HEK293 (cell line): ENCODE measurements around the gene ZNF513.

Source experiments
- GFI1B ChIP-seq: fragments of 450-650 bp; formaldehyde crosslinking; IDR thresholded peaks from 2 replicates; pipeline ENCODE4 v1.5.1; 2016; ENCODE audit warnings: missing biosample characterization, missing genetic modification characterization
- KLF10 ChIP-seq: fragments of 450-650 bp; IDR thresholded peaks from 2 replicates; pipeline ENCODE4 v1.5.1; 2018; ENCODE audit warnings: missing biosample characterization, mild to moderate bottlenecking, missing genetic modification characterization
- MYNN ChIP-seq: fragments of 450-650 bp; formaldehyde crosslinking; IDR thresholded peaks from 2 replicates; pipeline ENCODE4 v1.5.1; 2016; ENCODE audit warnings: missing biosample characterization, missing genetic modification characterization, borderline replicate concordance
- PBX3 ChIP-seq: sonication (generic); formaldehyde crosslinking; IDR thresholded peaks from 2 replicates; pipeline ENCODE4 v1.8.1; 2022; ENCODE audit warnings: mild to moderate bottlenecking, moderate library complexity, missing genetic modification reagents
- PRDM10 ChIP-seq: fragments of 450-650 bp; formaldehyde crosslinking; IDR thresholded peaks from 2 replicates; pipeline ENCODE4 v1.5.1; 2016; ENCODE audit warnings: missing biosample characterization, missing genetic modification characterization
- TSHZ1 ChIP-seq: fragments of 450-650 bp; formaldehyde crosslinking; IDR thresholded peaks from 2 replicates; pipeline ENCODE4 v1.5.1; 2016; ENCODE audit warnings: missing biosample characterization, missing genetic modification characterization, borderline replicate concordance
- ZBTB20 ChIP-seq: fragments of 450-650 bp; formaldehyde crosslinking; IDR thresholded peaks from 2 replicates; pipeline ENCODE4 v1.5.1; 2016; ENCODE audit warnings: missing biosample characterization, missing genetic modification characterization
- ZBTB26 ChIP-seq: fragments of 450-650 bp; formaldehyde crosslinking; optimal IDR thresholded peaks from 2 replicates; pipeline ENCODE3; 2016; ENCODE audit warnings: missing biosample characterization, mild to moderate bottlenecking, missing genetic modification characterization
- ZBTB44 ChIP-seq: fragments of 450-650 bp; IDR thresholded peaks from 2 replicates; pipeline ENCODE4 v1.5.1; 2018; ENCODE audit warnings: missing biosample characterization, mild to moderate bottlenecking, missing genetic modification characterization
- ZBTB8A ChIP-seq: fragments of 450-650 bp; formaldehyde crosslinking; IDR thresholded peaks from 2 replicates; pipeline ENCODE4 v1.5.1; 2016; ENCODE audit warnings: missing biosample characterization, missing genetic modification characterization
- ZFP3 ChIP-seq: fragments of 450-650 bp; formaldehyde crosslinking; IDR thresholded peaks from 2 replicates; pipeline ENCODE4 v1.5.1; 2016; ENCODE audit warnings: low read depth, missing biosample characterization, missing genetic modification characterization
- ZNF169 ChIP-seq: fragments of 450-650 bp; formaldehyde crosslinking; IDR thresholded peaks from 2 replicates; pipeline ENCODE4 v1.5.1; 2016; ENCODE audit warnings: missing biosample characterization, missing genetic modification characterization
- ZNF423 ChIP-seq: fragments of 450-650 bp; formaldehyde crosslinking; IDR thresholded peaks from 2 replicates; pipeline ENCODE4 v1.5.1; 2016; ENCODE audit warnings: missing biosample characterization, missing genetic modification characterization
- ZNF433 ChIP-seq: fragments of 450-650 bp; formaldehyde crosslinking; IDR thresholded peaks from 2 replicates; pipeline ENCODE4 v1.5.1; 2016; ENCODE audit warnings: missing biosample characterization, missing genetic modification characterization, low read depth
- ZNF518A ChIP-seq: fragments of 450-650 bp; formaldehyde crosslinking; conservative IDR thresholded peaks from 2 replicates; pipeline ENCODE4 v1.5.1; 2016; ENCODE audit warnings: low read depth, missing biosample characterization, missing genetic modification characterization
- ZNF548 ChIP-seq: fragments of 450-650 bp; formaldehyde crosslinking; IDR thresholded peaks from 2 replicates; pipeline ENCODE4 v1.5.1; 2016; ENCODE audit warnings: missing biosample characterization, missing genetic modification characterization
- ZNF560 ChIP-seq: fragments of 450-650 bp; formaldehyde crosslinking; IDR thresholded peaks from 2 replicates; pipeline ENCODE4 v1.5.1; 2017; ENCODE audit warnings: missing biosample characterization, missing genetic modification characterization, borderline replicate concordance
- ZNF585B ChIP-seq: fragments of 450-650 bp; formaldehyde crosslinking; IDR thresholded peaks from 2 replicates; pipeline ENCODE4 v1.5.1; 2016; ENCODE audit warnings: missing biosample characterization, missing genetic modification characterization
- ZNF777 ChIP-seq: fragments of 450-650 bp; formaldehyde crosslinking; IDR thresholded peaks from 2 replicates; pipeline ENCODE4 v1.5.1; 2017; ENCODE audit warnings: missing biosample characterization, missing genetic modification characterization, borderline replicate concordance
- ZSCAN4 ChIP-seq: fragments of 450-650 bp; formaldehyde crosslinking; IDR thresholded peaks from 2 replicates; pipeline ENCODE4 v1.5.1; 2017; ENCODE audit warnings: missing biosample characterization, missing genetic modification characterization

ZNF513 gene

GRCh38 chr2:27370026-27370815 lies 10.3 kb downstream of the ZNF513 start, which contains the start of the genes EIF2B4 and SNX17 (continued):
- TF ChIP-seq ZNF518A (tag by site-specific recombination) (no peak), ZNF169 (tag by site-specific recombination) (no peak), ZBTB20 (tag by site-specific recombination) (peak; percentile 86; the same call in 1 of the 2 replicates), ZNF560 (tag by site-specific recombination) (no peak), ZNF548 (tag by site-specific recombination) (no peak), ZFP3 (tag by site-specific recombination) (no peak), PRDM10 (tag by site-specific recombination) (peak; percentile 44), KLF10 (tag by site-specific recombination) (peak; percentile 22; the same call in 1 of the 2 replicates), TSHZ1 (tag by site-specific recombination) (no peak), ZBTB44 (tag by site-specific recombination) (peak; percentile 49; the same call in 1 of the 2 replicates), ZBTB26 (tag by site-specific recombination) (peak; percentile 94), ZNF585B (tag by site-specific recombination) (no peak), GFI1B (tag by site-specific recombination) (no peak), ZNF777 (0 out of 2 replicates have a peak, but pooled peaks have one; percentile 23), PBX3 (CRISPR knock-in tag) (peak; percentile 90; the same call in 1 of the 2 replicates), ZSCAN4 (tag by site-specific recombination) (peak; percentile 41), ZBTB8A (tag by site-specific recombination) (peak; percentile 65), ZNF433 (tag by site-specific recombination) (no peak), MYNN (tag by site-specific recombination) (0 out of 2 replicates have a peak, but pooled peaks have one; percentile 15), ZNF423 (no peak; the same call in 1 of the 2 replicates)
